Bronchial epithelial cell (primary cell): ENCODE results near the gene NLRC3. TPM values are rescaled to one million over a fixed set of nuclear protein-coding genes. Genes with fewer than 3 reads are reported as not detected.

Experiments used
- DNase-seq: peaks from one replicate; pipeline ENCODE4 v3.0.0-alpha.2; 2010; ENCODE audit warnings: low read depth
- FAIRE-seq: peaks from 2 replicates; lab custom pipeline; 2011; peaks lifted over from hg19 to GRCh38; lab: Jason Lieb, UNC
- H3K27me3 ChIP-seq: 2 replicates; pipeline ENCODE4 v1.5.1; 2011; ENCODE audit warnings: low read length; ENCODE audit not compliant: control insufficient read depth, insufficient read depth
- H3K36me3 ChIP-seq: 2 replicates; pipeline ENCODE4 v1.5.1; 2011; ENCODE audit warnings: low read length; ENCODE audit not compliant: control insufficient read depth, insufficient read depth
- H3K4me3 ChIP-seq: 2 replicates; pipeline ENCODE4 v1.5.1; 2011; ENCODE audit warnings: mild to moderate bottlenecking, low read depth, low read length, control low read depth
- total RNA-seq: library from RNA; depleted of rRNA; stranded (reverse); fragments of >200 nt; gene quantifications from 2 replicates; pipeline ENCODE4 v1.2.1, GENCODE V29; 2014
- TF ChIP-seq, protein P1 (sequence below): IDR thresholded peaks from 2 replicates; pipeline ENCODE4 v1.5.1; 2011; ENCODE audit warnings: mild to moderate bottlenecking, moderate library complexity, low read length, control low read depth, inconsistent platforms; ENCODE audit not compliant: insufficient read depth, severe bottlenecking

The NLRC3 gene
- total RNA-seq, 1 donor from 2014 or later = not detected

DNA sequence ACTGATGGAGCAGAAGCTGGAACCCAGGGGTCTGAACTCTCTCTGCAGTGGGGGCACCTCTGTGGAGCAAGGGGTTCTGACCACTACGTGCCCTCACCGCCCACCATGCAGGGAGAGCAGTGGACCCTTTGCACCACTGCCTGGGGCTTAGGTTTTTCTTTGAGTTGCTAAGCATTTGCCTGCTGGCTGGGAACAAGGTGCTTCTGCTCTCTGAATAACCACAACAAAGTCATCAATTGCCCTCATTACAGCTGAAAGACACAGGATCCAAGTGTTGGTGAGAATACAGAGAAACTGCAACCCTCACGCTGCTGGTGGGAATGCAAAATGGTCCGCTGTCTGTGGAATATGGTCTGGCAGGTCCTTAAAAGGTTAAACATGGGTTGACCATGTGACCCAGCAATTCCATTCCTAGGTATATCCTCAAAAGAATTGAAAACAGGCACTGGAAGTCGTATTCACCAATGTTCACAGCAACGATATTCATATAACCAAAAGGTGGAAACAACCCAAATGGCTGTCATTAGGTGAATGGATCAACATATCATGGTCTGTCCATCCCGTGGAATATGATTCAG is 22.8 kb downstream of the NLRC3 start:
- no peak for FAIRE-seq
- TF ChIP-seq, protein P1, sequence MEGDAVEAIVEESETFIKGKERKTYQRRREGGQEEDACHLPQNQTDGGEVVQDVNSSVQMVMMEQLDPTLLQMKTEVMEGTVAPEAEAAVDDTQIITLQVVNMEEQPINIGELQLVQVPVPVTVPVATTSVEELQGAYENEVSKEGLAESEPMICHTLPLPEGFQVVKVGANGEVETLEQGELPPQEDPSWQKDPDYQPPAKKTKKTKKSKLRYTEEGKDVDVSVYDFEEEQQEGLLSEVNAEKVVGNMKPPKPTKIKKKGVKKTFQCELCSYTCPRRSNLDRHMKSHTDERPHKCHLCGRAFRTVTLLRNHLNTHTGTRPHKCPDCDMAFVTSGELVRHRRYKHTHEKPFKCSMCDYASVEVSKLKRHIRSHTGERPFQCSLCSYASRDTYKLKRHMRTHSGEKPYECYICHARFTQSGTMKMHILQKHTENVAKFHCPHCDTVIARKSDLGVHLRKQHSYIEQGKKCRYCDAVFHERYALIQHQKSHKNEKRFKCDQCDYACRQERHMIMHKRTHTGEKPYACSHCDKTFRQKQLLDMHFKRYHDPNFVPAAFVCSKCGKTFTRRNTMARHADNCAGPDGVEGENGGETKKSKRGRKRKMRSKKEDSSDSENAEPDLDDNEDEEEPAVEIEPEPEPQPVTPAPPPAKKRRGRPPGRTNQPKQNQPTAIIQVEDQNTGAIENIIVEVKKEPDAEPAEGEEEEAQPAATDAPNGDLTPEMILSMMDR = no peak
- Histone ChIP-seq H3K4me3 (no peak overlapping the region), H3K36me3 (no peaks in the 10 kb centered on the region), H3K27me3 (no peaks in the 10 kb centered on the region)
- no peak for DNase-seq

DNA sequence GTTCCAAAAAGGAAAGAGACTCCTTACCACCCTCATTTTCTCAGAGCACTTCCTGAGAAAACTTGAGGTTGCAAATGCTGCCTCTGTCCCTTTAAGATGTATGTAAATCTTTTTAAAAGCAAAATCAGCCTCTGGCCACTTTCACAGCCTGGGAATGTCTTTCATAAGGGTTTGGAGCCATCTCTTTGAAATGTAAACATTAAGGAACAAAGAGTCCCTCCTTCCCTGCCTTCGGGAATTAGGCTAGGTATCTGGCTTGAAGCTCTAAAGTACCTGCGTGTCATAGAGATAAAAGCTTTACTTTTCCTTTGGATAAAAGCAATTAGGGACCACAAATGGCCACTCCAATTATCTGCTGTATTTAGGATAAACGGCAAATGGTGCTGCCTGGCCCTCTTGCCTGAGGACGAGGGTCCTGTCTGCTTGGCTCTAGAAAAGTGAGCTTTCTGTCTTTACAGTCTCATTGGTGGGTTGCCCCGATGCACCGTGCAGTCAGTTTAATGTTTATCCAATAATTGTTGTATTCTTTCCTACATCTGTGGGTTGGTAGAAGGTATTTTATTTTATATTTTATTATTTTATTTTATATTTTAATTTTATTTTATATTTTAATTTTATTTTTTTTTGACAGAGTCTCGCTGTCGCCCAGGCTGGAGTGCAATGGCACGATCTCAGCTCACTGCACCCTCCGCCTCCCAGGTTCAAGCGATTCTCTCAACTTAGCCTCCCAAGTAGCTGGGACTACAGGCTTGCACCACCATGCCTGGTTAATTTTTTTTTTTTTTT is 23.9 kb downstream of the NLRC3 start:
- no peak overlapping the region for H3K4me3 ChIP-seq
- no peak for DNase-seq
- no peaks in the 10 kb centered on the region for H3K36me3 ChIP-seq
- TF ChIP-seq, protein P1 = no peak
- no peak for FAIRE-seq
- no peaks in the 10 kb centered on the region for H3K27me3 ChIP-seq

DNA sequence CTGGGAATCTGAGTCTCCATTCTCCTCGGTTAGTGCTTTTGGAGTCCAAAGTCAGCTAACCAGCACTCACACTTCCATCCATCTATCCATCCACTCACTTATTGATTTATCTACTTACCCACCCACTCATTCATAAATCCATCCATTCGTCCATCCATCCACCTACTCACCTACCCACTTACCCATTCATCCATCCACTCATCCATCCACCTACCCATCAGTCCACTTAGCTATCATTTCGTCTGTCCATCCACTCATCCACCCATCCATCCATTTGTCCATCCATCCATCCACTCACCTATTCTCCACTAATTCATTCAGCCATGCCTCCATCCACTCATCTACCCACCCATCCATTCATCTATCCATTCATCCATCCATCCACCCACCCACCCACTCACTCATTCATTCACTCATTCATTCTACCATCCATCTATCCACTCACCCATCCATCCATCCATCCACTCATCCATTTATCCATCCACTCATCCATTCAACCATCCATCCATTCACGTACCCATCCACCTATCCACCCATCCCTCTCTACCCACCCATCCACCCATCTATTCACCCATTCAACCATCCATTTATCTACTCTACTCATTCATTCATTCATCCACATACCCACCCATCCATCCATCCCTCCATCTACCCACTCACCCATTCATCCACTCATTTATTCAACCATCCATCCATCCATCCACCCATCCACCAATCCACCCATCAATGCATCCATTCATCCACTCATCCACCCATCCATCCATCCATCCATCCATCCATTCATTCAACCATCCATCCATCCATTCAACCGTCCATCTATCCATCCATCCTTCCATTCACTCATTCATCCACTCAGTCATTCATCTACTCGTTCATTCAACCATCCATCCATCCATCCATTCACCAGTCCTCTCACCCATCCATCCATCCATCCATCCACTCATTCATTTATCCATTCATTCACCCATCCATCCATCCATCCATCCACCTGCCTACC is 26.1 kb downstream of the NLRC3 start:
- Histone ChIP-seq H3K4me3 (no peak overlapping the region), H3K27me3 (no peaks in the 10 kb centered on the region), H3K36me3 (no peaks in the 10 kb centered on the region)
- DNase-seq (no peak), FAIRE-seq (no peak)
- TF ChIP-seq, protein P1 = no peak

DNA sequence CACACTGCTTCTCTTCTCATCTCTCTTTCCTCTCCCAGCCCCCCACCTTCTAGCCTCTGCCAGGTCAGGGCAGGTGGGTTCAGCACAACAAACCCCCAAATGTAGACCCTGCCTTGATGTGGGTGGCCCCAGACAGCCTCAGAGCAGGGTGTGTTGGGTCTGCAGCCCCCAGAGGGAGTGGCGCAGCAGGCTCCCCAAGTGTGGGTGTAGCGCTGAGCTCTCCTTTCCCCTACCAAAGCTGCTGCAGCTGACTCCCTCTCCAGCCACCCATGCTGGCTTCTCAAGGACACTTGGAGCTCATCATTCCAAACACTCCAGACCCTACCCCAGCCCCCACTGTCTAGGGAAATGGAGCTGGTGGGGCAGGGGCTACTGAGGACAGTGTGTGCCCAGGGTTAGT is 27.3 kb downstream of the NLRC3 start:
- no peaks in the 10 kb centered on the region for H3K36me3 ChIP-seq
- no peaks in the 10 kb centered on the region for H3K27me3 ChIP-seq
- FAIRE-seq (no peak), DNase-seq (no peak)
- TF ChIP-seq, protein P1 = no peak
- no peak overlapping the region for H3K4me3 ChIP-seq

DNA sequence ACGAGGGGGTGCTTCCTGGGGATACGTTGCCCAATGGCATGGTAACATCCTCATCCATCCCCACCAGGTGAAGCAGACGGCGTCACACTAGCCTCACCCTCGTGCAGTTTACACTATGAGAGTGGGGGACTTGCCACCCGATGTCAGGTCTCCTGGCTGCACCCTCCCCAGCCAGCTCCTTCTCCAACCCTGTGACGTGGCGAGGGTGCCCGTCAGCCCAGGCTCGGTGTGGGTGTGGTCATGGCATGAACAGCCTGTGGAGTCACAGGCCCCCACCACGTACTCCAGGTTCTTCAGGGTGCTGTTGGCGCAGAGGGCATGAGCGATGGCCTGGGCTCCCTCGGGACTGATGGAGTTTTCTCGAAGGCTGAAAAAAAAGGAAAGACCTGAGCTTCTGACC is 28.3 kb downstream of the NLRC3 start:
- no peak overlapping the region for H3K4me3 ChIP-seq
- no peak for FAIRE-seq
- no peak for DNase-seq
- no peaks in the 10 kb centered on the region for H3K36me3 ChIP-seq
- H3K27me3 ChIP-seq = no peaks in the 10 kb centered on the region
- TF ChIP-seq, protein P1 = no peak
